Hepatocyte (in vitro differentiated cells): Measurements from ENCODE around the gene SLC35E2B. TPM values are rescaled to one million over a fixed set of nuclear protein-coding genes. Genes with fewer than 3 reads are reported as not detected.

ENCODE experiments used
- DNase-seq: peaks from one replicate; pipeline ENCODE4 v3.0.0-alpha.2; 2016; ENCODE audit warnings: low spot score
- H2AFZ ChIP-seq: fragments of 200-600 bp; sonication (generic); 2 replicates; pipeline ENCODE4 v1.6.0; 2016; ENCODE audit warnings: antibody characterized with exemption, mild to moderate bottlenecking
- H3K27ac ChIP-seq: fragments of 200-600 bp; sonication (generic); 2 replicates; pipeline ENCODE4 v1.5.1; 2016; ENCODE audit warnings: mild to moderate bottlenecking
- H3K27me3 ChIP-seq: fragments of 200-600 bp; sonication (generic); 2 replicates; pipeline ENCODE4 v1.6.1; 2016
- H3K36me3 ChIP-seq: fragments of 200-600 bp; sonication (generic); replicated peaks from 2 replicates; pipeline ENCODE4 v1.5.1; 2016; ENCODE audit warnings: low read depth; ENCODE audit not compliant: insufficient read depth
- H3K4me1 ChIP-seq: fragments of 200-600 bp; sonication (generic); 2 replicates; pipeline ENCODE4 v1.5.1; 2016; ENCODE audit warnings: mild to moderate bottlenecking, moderate library complexity; ENCODE audit not compliant: insufficient read depth
- H3K4me2 ChIP-seq: fragments of 200-600 bp; sonication (generic); 2 replicates; pipeline ENCODE4 v1.6.0; 2016
- H3K4me3 ChIP-seq: fragments of 200-600 bp; sonication (generic); 2 replicates; pipeline ENCODE4 v1.5.1; 2016; ENCODE audit warnings: mild to moderate bottlenecking
- H3K79me2 ChIP-seq: fragments of 200-600 bp; sonication (generic); 2 replicates; pipeline ENCODE4 v1.6.0; 2017; ENCODE audit warnings: mild to moderate bottlenecking
- H3K9me2 ChIP-seq: fragments of 200-600 bp; sonication (generic); replicated peaks from 2 replicates; pipeline ENCODE4 v1.6.0; 2017; ENCODE audit warnings: mild to moderate bottlenecking; ENCODE audit not compliant: insufficient read depth
- H3K9me3 ChIP-seq: fragments of 200-600 bp; sonication (generic); 2 replicates; pipeline ENCODE4 v1.5.1; 2016; ENCODE audit warnings: low read depth, mild to moderate bottlenecking
- H4K20me1 ChIP-seq: fragments of 200-600 bp; sonication (generic); 2 replicates; pipeline ENCODE4 v1.6.0; 2016; ENCODE audit warnings: mild to moderate bottlenecking; ENCODE audit not compliant: insufficient read depth, poor library complexity, severe bottlenecking
- CTCF ChIP-seq: fragments of 200-600 bp; sonication (generic); IDR thresholded peaks from 2 replicates; pipeline ENCODE4 v1.5.1; 2016; ENCODE audit warnings: antibody characterized with exemption, mild to moderate bottlenecking; ENCODE audit not compliant: poor library complexity
- EZH2 ChIP-seq: fragments of 200-600 bp; sonication (generic); IDR thresholded peaks from 2 replicates; pipeline ENCODE4 v1.6.1; 2016; ENCODE audit warnings: antibody characterized with exemption, mild to moderate bottlenecking, borderline replicate concordance
- EZH2phosphoT487 ChIP-seq: fragments of 200-600 bp; sonication (generic); IDR thresholded peaks from one replicate; pipeline ENCODE4 v1.6.1; 2018; ENCODE audit warnings: antibody characterized with exemption, mild to moderate bottlenecking, low read depth, moderate library complexity; ENCODE audit not compliant: unreplicated experiment, severe bottlenecking
- WGBS: methylation state at CpG from one replicate; pipeline ENCODE4 v1.1.6; 2016; ENCODE audit warnings: low lambda C conversion rate; ENCODE audit errors: missing lambda C conversion rate; 5-methylcytosine and 5-hydroxymethylcytosine counted together
- polyA plus RNA-seq: library from polyadenylated mRNA; unstranded; fragments of >200 nt; fragmentation: Nextera tagmentation; extraction: Ambion mirVana; gene quantifications from 2 replicates; pipeline ENCODE4 v1.2.1, GENCODE V29; 2016
- total RNA-seq: library from RNA; depleted of rRNA; stranded (reverse); fragments of >200 nt; gene quantifications from 2 replicates; pipeline ENCODE4 v1.2.3, GENCODE V29; 2014

Gene SLC35E2B
- total and polyA plus RNA-seq, 2 experiments from 2014 or later: 29.2 to 46.7 TPM

- Histone ChIP-seq H3K9me2 (no peaks in the 10 kb centered on the region), H3K36me3 (no peaks in the 10 kb centered on the region), H3K9me3 (no peaks in the 10 kb centered on the region), H3K4me2 (no peak overlapping the region), H4K20me1 (no peaks in the 10 kb centered on the region), H2AFZ (no peak overlapping the region), H3K27me3 (no peaks in the 10 kb centered on the region), H3K79me2 (peaks cover 9% of the 10 kb centered on the region), H3K4me3 (no peak overlapping the region), H3K4me1 (no peaks in the 10 kb centered on the region), H3K27ac (no peak overlapping the region)
- TF ChIP-seq CTCF: no peak
- TF ChIP-seq EZH2phosphoT487: no peak
- TF ChIP-seq EZH2: no peak
- DNase-seq: no peak
- WGBS: 96% methylated on average over 23 of the region's 51 CpGs
Observed at GRCh38 chr1:1623631-1624442, 68.8 kb downstream of the SLC35E2B start.

DNA sequence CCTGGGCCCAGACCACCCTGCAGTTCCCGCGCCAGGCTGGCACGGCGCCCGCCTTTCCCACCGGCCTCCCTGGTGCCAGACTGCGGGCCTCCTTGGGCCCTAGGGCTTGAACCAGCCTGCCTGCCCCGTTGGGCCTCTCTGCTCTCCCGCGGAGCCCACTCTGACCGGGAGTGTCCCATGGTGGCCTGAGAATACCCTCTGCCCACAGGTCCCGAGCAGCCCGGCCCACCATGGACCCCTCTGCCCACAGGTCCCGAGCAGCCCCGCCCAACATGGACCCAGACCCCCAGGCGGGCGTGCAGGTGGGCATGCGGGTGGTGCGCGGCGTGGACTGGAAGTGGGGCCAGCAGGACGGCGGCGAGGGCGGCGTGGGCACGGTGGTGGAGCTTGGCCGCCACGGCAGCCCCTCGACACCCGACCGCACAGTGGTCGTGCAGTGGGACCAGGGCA is 69.4 kb downstream of the SLC35E2B start:
- Histone ChIP-seq H3K27me3 (no peaks in the 10 kb centered on the region), H4K20me1 (no peaks in the 10 kb centered on the region), H3K9me2 (no peaks in the 10 kb centered on the region), H3K4me1 (no peaks in the 10 kb centered on the region), H3K4me2 (no peak overlapping the region), H2AFZ (no peak overlapping the region), H3K4me3 (no peak overlapping the region), H3K27ac (no peak overlapping the region), H3K9me3 (no peaks in the 10 kb centered on the region), H3K36me3 (no peaks in the 10 kb centered on the region), H3K79me2 (peaks cover 15% of the 10 kb centered on the region)
- WGBS: 97% methylated on average over 26 of the region's 33 CpGs
- no peak for TF ChIP-seq EZH2
- no peak for TF ChIP-seq CTCF
- no peak for TF ChIP-seq EZH2phosphoT487
- DNase-seq: no peak

- Histone ChIP-seq H3K79me2 (peaks cover 20% of the 10 kb centered on the region), H4K20me1 (no peaks in the 10 kb centered on the region), H3K27me3 (no peaks in the 10 kb centered on the region), H3K4me2 (no peak overlapping the region), H3K9me2 (no peaks in the 10 kb centered on the region), H2AFZ (no peak overlapping the region), H3K36me3 (no peaks in the 10 kb centered on the region), H3K9me3 (no peaks in the 10 kb centered on the region), H3K4me1 (no peaks in the 10 kb centered on the region), H3K4me3 (no peak overlapping the region), H3K27ac (no peak overlapping the region)
- no peak for TF ChIP-seq CTCF
- DNase-seq: no peak
- WGBS: 97% methylated on average over 17 of the region's 17 CpGs
Observed at GRCh38 chr1:1622788-1623094, 69.9 kb downstream of the SLC35E2B start.
